A549 treated with GW870086 at 1 μM for 4 hours (cell line): Measurements from ENCODE around the gene ART5. TPM values are rescaled to one million over a fixed set of nuclear protein-coding genes. Genes with fewer than 3 reads are reported as not detected.

ENCODE experiments used
- total RNA-seq: library from RNA; stranded (reverse); fragments of 200-300 nt; extraction: Qiagen RNA extraction; gene quantifications from 5 replicates; pipeline ENCODE4 v1.2.3, GENCODE V29; 2022; ENCODE audit warnings: low read depth

The ART5 gene, protein sequence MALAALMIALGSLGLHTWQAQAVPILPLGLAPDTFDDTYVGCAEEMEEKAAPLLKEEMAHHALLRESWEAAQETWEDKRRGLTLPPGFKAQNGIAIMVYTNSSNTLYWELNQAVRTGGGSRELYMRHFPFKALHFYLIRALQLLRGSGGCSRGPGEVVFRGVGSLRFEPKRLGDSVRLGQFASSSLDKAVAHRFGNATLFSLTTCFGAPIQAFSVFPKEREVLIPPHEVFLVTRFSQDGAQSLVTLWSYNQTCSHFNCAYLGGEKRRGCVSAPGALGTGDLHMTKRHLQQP
- 0.24 to 0.43 TPM (median 0.33 TPM) in 4 of 5 replicates, not detected in the other for total RNA-seq

GRCh38 chr11:3641701-3642070 is at the start of gene ART5:
ART5 (minus strand) TSS chr11:3641992; CDS start chr11:3641862, 130 bp downstream.

DNA sequence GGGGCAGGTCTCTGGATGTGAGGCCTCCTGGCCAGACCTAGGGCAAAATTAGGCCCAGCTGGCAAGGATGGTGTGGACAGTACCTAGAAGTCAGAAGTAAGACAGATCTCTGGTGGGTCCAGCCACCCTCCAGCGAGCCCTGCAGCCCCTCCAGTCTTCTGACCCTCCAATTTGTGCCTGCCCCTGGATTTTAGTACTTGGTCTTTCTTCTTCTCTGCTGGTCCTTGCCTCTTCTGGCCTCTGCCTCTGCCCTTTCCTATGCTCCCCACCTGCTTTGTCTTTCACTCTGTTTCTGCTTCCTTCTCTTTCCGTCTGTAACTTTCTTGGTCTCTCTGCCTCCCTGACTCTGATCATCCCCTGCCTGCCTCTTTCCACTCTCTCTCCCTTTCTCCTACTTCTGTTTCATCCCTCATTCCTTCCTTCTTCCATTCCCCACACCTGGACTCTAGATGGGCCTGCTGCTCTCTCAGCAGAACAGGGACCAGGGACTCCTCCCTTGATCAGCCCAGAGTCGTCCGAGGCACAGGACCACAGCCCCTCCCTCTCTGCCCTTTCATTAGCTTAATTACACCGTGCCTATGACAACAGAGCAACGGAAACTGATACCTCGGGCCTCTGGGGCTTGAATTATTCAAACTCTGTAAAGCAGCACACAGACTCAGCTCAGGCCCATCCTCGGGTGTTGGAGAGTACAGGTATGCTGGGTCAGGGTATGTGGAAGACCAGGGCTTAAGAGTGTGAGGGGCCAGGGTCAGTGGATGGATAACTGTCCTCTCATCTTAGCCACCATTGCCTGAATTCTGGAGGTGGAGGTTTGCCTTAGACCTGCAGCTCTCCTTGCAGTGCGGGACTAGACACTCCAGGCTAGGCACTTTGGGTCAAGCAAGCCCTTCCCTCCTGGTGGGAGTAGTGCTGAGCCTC is 29.8 kb upstream of the ART5 start, which contains the start of gene CHRNA10:
Gene CHRNA10 (minus strand): TSS at position 51 of the 921 bp plus-strand sequence. CDS start 72 bp downstream, outside the sequence.

DNA sequence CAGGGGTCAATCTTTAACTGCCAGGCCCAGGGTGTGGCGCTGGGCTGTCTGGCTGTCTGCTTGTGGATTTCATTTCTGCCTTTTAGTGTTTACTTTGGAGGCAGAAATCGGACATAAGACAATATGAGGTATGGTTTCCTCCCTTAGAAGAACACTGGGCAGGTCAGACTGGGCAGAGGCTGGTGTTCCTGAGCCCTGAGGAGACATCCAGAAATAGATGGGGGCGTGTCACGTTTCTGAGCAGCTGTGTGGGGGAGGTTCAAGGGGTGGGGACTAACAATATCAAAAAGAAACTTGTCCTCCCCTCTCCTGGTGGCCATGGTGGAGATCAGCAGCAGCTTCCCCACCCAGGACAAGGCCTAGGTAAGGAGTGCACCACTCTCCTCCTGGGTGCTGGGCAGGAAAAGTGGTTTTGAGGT is 3.0 kb upstream of the ART5 start, which contains the start of gene ART1:
Gene ART1 (plus strand): TSS at position 312 of the 419 bp plus-strand sequence. CDS start 14,086 bp downstream, outside the sequence.

Other genes with a start within 250 kb of the ART5 start
- gene ART1, start 3.1 kb upstream of the ART5 start, total RNA-seq, result 0.10 TPM in 1 of 5 replicates, not detected in the others
- gene CHRNA10, start 29.4 kb upstream of the ART5 start, total RNA-seq, result 0.51 to 1.7 TPM (median 1.1 TPM) in 5 replicates
- gene NUP98, start 155.6 kb upstream of the ART5 start, total RNA-seq, result 54.8 to 69.0 TPM (median 67.2 TPM) in 5 replicates
- 20.0 to 24.3 TPM (median 21.0 TPM) in 5 replicates for gene PGAP2, start 166.6 kb upstream of the ART5 start, total RNA-seq
- gene RHOG, start 199.0 kb upstream of the ART5 start, total RNA-seq, result 94.0 to 119 TPM (median 113 TPM) in 5 replicates
- gene STIM1, start 213.7 kb upstream of the ART5 start, total RNA-seq, result 23.9 to 28.6 TPM (median 27.3 TPM) in 5 replicates